Hematopoietic multipotent progenitor cell treated with erythropoietin and hydrocortisone succinate and interleukin-3 and kit ligand, for 17 days (in vitro differentiated cells): ENCODE measurements around the gene NDST3.
"Not testable (repeated sequence)": the region's sequence is repeated elsewhere in the genome, so short reads cannot be mapped to it uniquely, and the experiment has no call there.

Experiments
- DNase-seq: peaks from one replicate; pipeline ENCODE4 v3.0.0-alpha.2; 2015; ENCODE audit warnings: low spot score

Gene NDST3

GRCh38 chr4:118177126-118177525 lies 142.8 kb downstream of the NDST3 start:
- no peak for DNase-seq

- no peak for DNase-seq
Measured at GRCh38 chr4:118180776-118181175, 146.5 kb downstream of the NDST3 start.

GRCh38 chr4:118190903-118191302 lies 156.6 kb downstream of the NDST3 start:
- no peak for DNase-seq

GRCh38 chr4:118193421-118193820 lies 159.1 kb downstream of the NDST3 start:
- no peak for DNase-seq

- no peak for DNase-seq
Measured at GRCh38 chr4:118206627-118207026, 172.3 kb downstream of the NDST3 start.

- DNase-seq = no peak
Measured at GRCh38 chr4:118213101-118213500, 178.8 kb downstream of the NDST3 start.

GRCh38 chr4:118215826-118216225 lies 181.5 kb downstream of the NDST3 start:
- DNase-seq = no peak

GRCh38 chr4:118221227-118221800 lies 187.0 kb downstream of the NDST3 start:
- DNase-seq = no peak

- DNase-seq = peak; percentile 18
Measured at GRCh38 chr4:118224243-118224829, 190.1 kb downstream of the NDST3 start.

- DNase-seq = no peak
Measured at GRCh38 chr4:118225511-118225910, 191.2 kb downstream of the NDST3 start.

- DNase-seq = no peak
Measured at GRCh38 chr4:118226311-118227010, 192.2 kb downstream of the NDST3 start.

- no peak for DNase-seq
Measured at GRCh38 chr4:118235566-118236120, 201.4 kb downstream of the NDST3 start.

GRCh38 chr4:118237531-118237930 lies 203.2 kb downstream of the NDST3 start:
- DNase-seq = no peak

GRCh38 chr4:118249890-118250289 lies 215.6 kb downstream of the NDST3 start:
- DNase-seq = no peak

GRCh38 chr4:118254368-118254767 lies 220.1 kb downstream of the NDST3 start:
- no peak for DNase-seq

- no peak for DNase-seq
Measured at GRCh38 chr4:118259111-118259510, 224.8 kb downstream of the NDST3 start.

GRCh38 chr4:118260309-118260708 lies 226.0 kb downstream of the NDST3 start:
- no peak for DNase-seq

- no peak for DNase-seq
Measured at GRCh38 chr4:118264096-118264495, 229.8 kb downstream of the NDST3 start.

- DNase-seq = no peak
Measured at GRCh38 chr4:118265312-118266144, 231.2 kb downstream of the NDST3 start.

GRCh38 chr4:118266145-118266496 lies 231.8 kb downstream of the NDST3 start:
- DNase-seq = not testable (repeated sequence)

- DNase-seq = no peak
Measured at GRCh38 chr4:118268780-118269179, 234.5 kb downstream of the NDST3 start.

GRCh38 chr4:118270492-118270891 lies 236.2 kb downstream of the NDST3 start:
- peak; percentile 58 for DNase-seq
